GM12864 (cell line): ENCODE data around the gene LIF.
"Not testable (repeated sequence)": the region's sequence is repeated elsewhere in the genome, so short reads cannot be mapped to it uniquely, and the experiment has no call there.

Experiments used
- DNase-seq: peaks from one replicate; pipeline ENCODE4 v3.0.0-alpha.2; 2011; ENCODE audit warnings: low read depth
- H3K4me3 ChIP-seq: 2 replicates; pipeline ENCODE4 v1.5.1; 2011; ENCODE audit warnings: mild to moderate bottlenecking, low read depth, low read length, control low read depth
- CTCF ChIP-seq: IDR thresholded peaks from 2 replicates; pipeline ENCODE4 v1.5.1; 2011; ENCODE audit warnings: low read depth, mild to moderate bottlenecking, moderate library complexity, low read length, control low read depth, inconsistent platforms; ENCODE audit errors: missing control alignments

Gene LIF

GRCh38 chr22:30219049-30219654 lies 27.4 kb downstream of the LIF start:
- no peak for DNase-seq
- no peak overlapping the region for H3K4me3 ChIP-seq
- no peak for TF ChIP-seq CTCF

- TF ChIP-seq CTCF = no peak
- DNase-seq = no peak
- H3K4me3 ChIP-seq = no peak overlapping the region
Observed at GRCh38 chr22:30217698-30218560, 28.6 kb downstream of the LIF start.

- no peak for TF ChIP-seq CTCF
- no peak overlapping the region for H3K4me3 ChIP-seq
- DNase-seq = no peak
Observed at GRCh38 chr22:30216710-30217109, 29.8 kb downstream of the LIF start.

GRCh38 chr22:30216272-30216671 lies 30.3 kb downstream of the LIF start:
- DNase-seq, H3K4me3 ChIP-seq: not testable (repeated sequence)

GRCh38 chr22:30214703-30215407 lies 31.7 kb downstream of the LIF start:
- DNase-seq = no peak
- no peak for TF ChIP-seq CTCF
- H3K4me3 ChIP-seq = no peak overlapping the region

- H3K4me3 ChIP-seq = no peak overlapping the region
- TF ChIP-seq CTCF = no peak
- no peak for DNase-seq
Observed at GRCh38 chr22:30212996-30213441, 33.5 kb downstream of the LIF start.

- no peak overlapping the region for H3K4me3 ChIP-seq
- DNase-seq = no peak
- TF ChIP-seq CTCF = no peak
Observed at GRCh38 chr22:30212363-30212995, 34.1 kb downstream of the LIF start.
